Osteocyte (in vitro differentiated cells): ENCODE data around the gene NINJ1. TPM values are rescaled to one million over a fixed set of nuclear protein-coding genes. Genes with fewer than 3 reads are reported as not detected.
A peak's percentile ranks its signal among the peaks of the same experiment; 100 is the strongest.

Experiments
- DNase-seq: peaks from one replicate; pipeline ENCODE4 v3.0.0; 2021; ENCODE audit warnings: mixed read lengths; ENCODE audit not compliant: unreplicated experiment; ENCODE audit errors: extremely low spot score
- H3K27ac Mint-ChIP-seq: one replicate; pipeline ENCODE4 v1.8.0; 2021; ENCODE audit warnings: mild to moderate bottlenecking, mixed read lengths; ENCODE audit not compliant: unreplicated experiment
- H3K27me3 Mint-ChIP-seq: one replicate; pipeline ENCODE4 v1.8.0; 2021; ENCODE audit warnings: mixed read lengths; ENCODE audit not compliant: unreplicated experiment
- H3K36me3 Mint-ChIP-seq: one replicate; pipeline ENCODE4 v1.8.0; 2021; ENCODE audit warnings: mixed read lengths; ENCODE audit not compliant: unreplicated experiment
- H3K4me1 Mint-ChIP-seq: one replicate; pipeline ENCODE4 v1.8.0; 2021; ENCODE audit warnings: mixed read lengths; ENCODE audit not compliant: unreplicated experiment
- H3K4me3 Mint-ChIP-seq: one replicate; pipeline ENCODE4 v1.8.0; 2021; ENCODE audit warnings: mild to moderate bottlenecking, moderate library complexity, mixed read lengths; ENCODE audit not compliant: unreplicated experiment
- H3K9me3 Mint-ChIP-seq: one replicate; pipeline ENCODE4 v1.8.0; 2021; ENCODE audit warnings: mixed read lengths; ENCODE audit not compliant: unreplicated experiment
- CTCF ChIP-seq: fragments of 200-600 bp; sonication (generic); IDR thresholded peaks from 2 replicates; pipeline ENCODE4 v1.5.0; 2021; ENCODE audit warnings: antibody characterized with exemption, mild to moderate bottlenecking, moderate library complexity
- total RNA-seq: library from RNA; stranded (reverse); gene quantifications from 2 replicates; pipeline ENCODE4 v1.2.1, GENCODE V29; 2021

Gene NINJ1
- total RNA-seq, 1 donor from 2014 or later, result 32.9 TPM

- Mint-ChIP-seq H3K27me3 (no peaks in the 10 kb centered on the region), H3K9me3 (no peaks in the 10 kb centered on the region), H3K4me1 (peaks cover 29% of the 10 kb centered on the region), H3K36me3 (peaks cover 5% of the 10 kb centered on the region), H3K4me3 (no peak overlapping the region), H3K27ac (no peak overlapping the region)
- no peak for DNase-seq
- no peak for TF ChIP-seq CTCF
These were observed 11.3 kb downstream of the NINJ1 start for GRCh38 chr9:93122721-93123221.

GRCh38 chr9:93121316-93122241 is 12.5 kb downstream of the NINJ1 start:
- Mint-ChIP-seq H3K27ac (no peak overlapping the region), H3K27me3 (no peaks in the 10 kb centered on the region), H3K4me3 (no peak overlapping the region), H3K9me3 (no peaks in the 10 kb centered on the region), H3K4me1 (peaks cover 17% of the 10 kb centered on the region), H3K36me3 (peaks cover 5% of the 10 kb centered on the region)
- DNase-seq, result no peak
- no peak for TF ChIP-seq CTCF

GRCh38 chr9:93120846-93121315 is 13.2 kb downstream of the NINJ1 start:
- DNase-seq, result no peak

GRCh38 chr9:93119953-93120845 is 13.9 kb downstream of the NINJ1 start:
- no peak for DNase-seq
- Mint-ChIP-seq H3K4me3 (no peak overlapping the region), H3K27ac (peak overlapping the region; percentile 34)

More at GRCh38 chr9:93120846-93121315, 13.2 kb downstream of the NINJ1 start:
- H3K36me3 Mint-ChIP-seq, result peaks cover 5% of the 10 kb centered on the region
- H3K4me3 Mint-ChIP-seq, result no peak overlapping the region
- H3K27ac Mint-ChIP-seq, result no peak overlapping the region
- no peaks in the 10 kb centered on the region for H3K27me3 Mint-ChIP-seq
- no peaks in the 10 kb centered on the region for H3K9me3 Mint-ChIP-seq
- H3K4me1 Mint-ChIP-seq, result peaks cover 11% of the 10 kb centered on the region
- TF ChIP-seq CTCF, result no peak

More at GRCh38 chr9:93119953-93120845, 13.9 kb downstream of the NINJ1 start:
- Mint-ChIP-seq H3K36me3 (peaks cover 5% of the 10 kb centered on the region), H3K4me1 (peaks cover 8% of the 10 kb centered on the region), H3K9me3 (no peaks in the 10 kb centered on the region), H3K27me3 (no peaks in the 10 kb centered on the region)
- TF ChIP-seq CTCF, result peak; percentile 27
